Measurements from ENCODE around the gene NHS. TPM values are rescaled to one million over a fixed set of nuclear protein-coding genes. Genes with fewer than 3 reads are reported as not detected.

The NHS gene
- total and polyA plus RNA-seq, 3 donors from 2014 or later: 4.8 to 25.7 (median 21.8) TPM

GRCh38 chrX:17670874-17671273 is 295.9 kb downstream of the NHS start:
- H3K9me3 ChIP-seq: no peaks in the 10 kb centered on the region
- 94 to 96% methylated on average over 3 of the region's 3 CpGs for WGBS, 2 donors
- TF ChIP-seq CTCF (IDR thresholded peaks at IDR 0.05) (no peak), POLR2A (IDR thresholded peaks at IDR 0.05) (no peak)
- H3K36me3 ChIP-seq (ENCODE audit: low read depth, missing control alignments): no peaks in the 10 kb centered on the region
- H3K4me3 ChIP-seq: no peak overlapping the region
- H3K27me3 ChIP-seq: no peaks in the 10 kb centered on the region
- intact Hi-C loops (cut with DNase I; ENCODE audit: low total_unique reads): no loop called here
- no peak overlapping the region for H3K27ac ChIP-seq
- DNase-seq: no peak
- H3K4me1 ChIP-seq: no peaks in the 10 kb centered on the region

GRCh38 chrX:17674601-17675000 is 299.6 kb downstream of the NHS start:
- DNase-seq: no peak
- 48 to 88% methylated on average over 2 of the region's 2 CpGs for WGBS, 2 donors
- H3K27ac ChIP-seq: no peak overlapping the region
- no peaks in the 10 kb centered on the region for H3K4me1 ChIP-seq
- no peaks in the 10 kb centered on the region for H3K27me3 ChIP-seq
- no peaks in the 10 kb centered on the region for H3K36me3 ChIP-seq (ENCODE audit: low read depth, missing control alignments)
- TF ChIP-seq CTCF (IDR thresholded peaks at IDR 0.05) (no peak), POLR2A (IDR thresholded peaks at IDR 0.05) (no peak)
- H3K4me3 ChIP-seq: no peak overlapping the region
- intact Hi-C loops (cut with DNase I; ENCODE audit: low total_unique reads): no loop called here
- no peaks in the 10 kb centered on the region for H3K9me3 ChIP-seq

GRCh38 chrX:17679261-17679660 is 304.3 kb downstream of the NHS start:
- no peak overlapping the region for H3K27ac ChIP-seq
- no peak for DNase-seq
- no peaks in the 10 kb centered on the region for H3K36me3 ChIP-seq (ENCODE audit: low read depth, missing control alignments)
- H3K4me3 ChIP-seq: no peak overlapping the region
- TF ChIP-seq CTCF (IDR thresholded peaks at IDR 0.05): no peak
- no peak for TF ChIP-seq POLR2A (IDR thresholded peaks at IDR 0.05)
- intact Hi-C loops (cut with DNase I; ENCODE audit: low total_unique reads): no loop called here
- no peaks in the 10 kb centered on the region for H3K4me1 ChIP-seq
- no peaks in the 10 kb centered on the region for H3K27me3 ChIP-seq
- H3K9me3 ChIP-seq: no peaks in the 10 kb centered on the region

- Histone ChIP-seq H3K27ac (no peak overlapping the region), H3K4me1 (no peaks in the 10 kb centered on the region), H3K9me3 (no peaks in the 10 kb centered on the region), H3K27me3 (no peaks in the 10 kb centered on the region), H3K36me3 (ENCODE audit: low read depth, missing control alignments) (no peaks in the 10 kb centered on the region), H3K4me3 (no peak overlapping the region)
- DNase-seq: no peak
- intact Hi-C loops (cut with DNase I; ENCODE audit: low total_unique reads): no loop called here
- TF ChIP-seq CTCF (IDR thresholded peaks at IDR 0.05): no peak
- TF ChIP-seq POLR2A (IDR thresholded peaks at IDR 0.05): no peak
- WGBS, 2 donors: 76% methylated on average over 2 of the region's 2 CpGs
Observed at GRCh38 chrX:17679820-17680219, 304.8 kb downstream of the NHS start.

GRCh38 chrX:17680732-17681413 is 305.9 kb downstream of the NHS start:
- Histone ChIP-seq H3K4me3 (no peak overlapping the region), H3K27ac (no peak overlapping the region), H3K9me3 (no peaks in the 10 kb centered on the region), H3K27me3 (no peaks in the 10 kb centered on the region), H3K4me1 (no peaks in the 10 kb centered on the region), H3K36me3 (ENCODE audit: low read depth, missing control alignments) (no peaks in the 10 kb centered on the region)
- WGBS, 2 donors: 82 to 100% methylated on average over 1 of the region's 1 CpG
- TF ChIP-seq CTCF (IDR thresholded peaks at IDR 0.05): no peak
- no peak for TF ChIP-seq POLR2A (IDR thresholded peaks at IDR 0.05)
- no peak for DNase-seq
- intact Hi-C loops (cut with DNase I; ENCODE audit: low total_unique reads): no loop called here
